ENCODE results near the gene EGR2.
"Not testable (repeated sequence)": the region's sequence is repeated elsewhere in the genome, so short reads cannot be mapped to it uniquely, and the experiment has no call there.

Gene EGR2

GRCh38 chr10:62792261-62792660 is 23.9 kb downstream of the EGR2 start:
- no peak for DNase-seq

DNA sequence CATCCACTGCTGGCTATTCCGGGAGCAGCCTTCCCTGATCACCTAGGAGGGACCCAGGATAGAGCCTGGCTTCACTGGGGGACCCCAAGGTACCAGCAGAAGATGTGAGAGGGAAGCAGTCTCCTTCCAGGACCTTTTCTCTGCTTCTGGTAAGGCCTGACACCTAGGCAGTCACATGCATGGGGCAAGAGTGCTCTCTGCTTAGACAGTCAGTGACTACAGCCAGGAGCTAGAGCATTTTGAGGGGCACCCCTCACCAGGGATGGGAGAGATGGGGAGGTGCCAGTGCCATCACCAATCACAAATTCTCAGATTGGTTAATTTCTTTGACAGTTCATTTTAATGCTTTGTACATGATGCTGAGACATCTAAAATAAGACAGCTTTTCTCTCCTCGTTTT is 25.6 kb downstream of the EGR2 start:
- DNase-seq, result no peak

DNA sequence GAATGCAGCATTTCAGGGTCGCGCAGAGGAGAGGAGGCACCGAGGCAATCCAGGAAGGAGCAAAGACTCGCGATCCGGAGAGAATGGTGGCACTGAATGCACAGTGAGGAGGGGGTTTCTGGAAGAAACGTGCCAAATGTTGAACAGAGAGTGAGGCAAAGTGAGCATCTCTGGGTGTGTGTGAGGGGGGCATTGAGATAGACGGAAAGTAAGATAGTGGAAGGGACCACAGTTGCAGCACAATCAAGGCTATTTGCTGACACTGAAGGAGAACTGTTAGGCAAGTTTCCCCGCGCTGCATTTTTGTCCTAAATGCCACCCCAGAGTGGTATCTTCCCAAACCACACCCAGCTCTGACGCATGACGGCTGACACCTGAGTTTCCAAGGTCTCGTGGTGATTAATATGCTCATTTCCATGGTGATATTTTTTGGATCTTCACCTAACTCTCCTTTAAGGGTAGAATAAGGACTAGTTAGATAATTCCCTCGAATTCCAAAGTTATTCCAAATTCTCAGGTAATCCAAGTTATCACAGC is 26.1 kb downstream of the EGR2 start:
- DNase-seq, result no peak

GRCh38 chr10:62788861-62789467 is 27.2 kb downstream of the EGR2 start:
- DNase-seq, result no peak

- DNase-seq, result not testable (repeated sequence)
These were observed 27.9 kb downstream of the EGR2 start for GRCh38 chr10:62788285-62788684.

DNA sequence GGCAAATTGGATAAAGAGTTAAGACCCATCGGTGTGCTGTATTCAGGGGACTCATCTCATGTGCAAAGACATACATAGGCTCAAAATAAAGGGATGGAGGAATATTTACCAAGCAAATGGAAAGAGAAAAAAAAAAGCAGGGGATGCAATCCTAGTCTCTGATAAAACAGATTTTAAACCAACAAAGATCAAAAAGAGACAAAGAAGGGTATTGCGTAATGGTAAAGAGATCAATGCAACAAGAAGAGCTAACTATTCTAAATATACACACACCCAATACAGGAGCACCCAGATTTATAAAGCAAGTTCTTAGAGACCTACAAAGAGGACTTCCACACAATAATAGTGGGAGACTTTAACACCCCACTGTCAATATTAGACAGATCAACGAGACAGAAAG is 31.6 kb downstream of the EGR2 start:
- not testable (repeated sequence) for DNase-seq

DNA sequence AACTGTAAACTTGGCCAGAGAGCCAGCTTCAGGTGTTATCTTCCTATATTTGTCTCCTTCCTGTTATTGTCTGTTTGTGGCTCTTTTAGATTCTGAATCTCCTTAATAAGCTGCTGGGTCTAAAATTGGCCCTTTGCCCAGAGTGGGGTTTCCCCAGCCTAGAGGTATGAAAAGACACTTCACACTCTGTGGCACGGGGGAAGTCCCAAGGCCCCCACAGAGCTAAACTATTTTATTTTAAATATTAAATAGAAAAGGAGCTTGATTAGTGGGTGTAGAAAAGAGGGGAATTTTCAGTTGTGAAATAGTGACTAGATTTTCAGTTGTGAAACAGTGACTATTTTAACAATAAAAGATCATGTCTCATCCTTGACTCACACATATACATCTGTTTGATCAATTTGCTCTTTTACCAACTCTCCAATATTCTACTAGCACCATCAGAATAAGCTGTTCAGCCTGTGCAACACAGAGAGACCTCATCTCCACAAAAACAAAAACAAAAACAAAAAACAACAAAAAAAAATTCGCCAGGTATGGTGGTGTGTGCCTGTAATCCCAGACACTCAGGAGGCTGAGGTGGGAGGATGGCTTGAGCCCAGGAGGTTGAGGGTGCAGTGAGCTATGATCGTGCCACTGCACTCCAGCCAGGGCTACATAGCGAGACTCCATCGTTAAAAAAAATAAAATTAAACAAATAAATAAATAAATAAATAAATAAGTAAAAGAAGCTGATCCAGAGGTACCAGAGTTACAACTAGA is 36.5 kb downstream of the EGR2 start:
- no peak for DNase-seq

DNA sequence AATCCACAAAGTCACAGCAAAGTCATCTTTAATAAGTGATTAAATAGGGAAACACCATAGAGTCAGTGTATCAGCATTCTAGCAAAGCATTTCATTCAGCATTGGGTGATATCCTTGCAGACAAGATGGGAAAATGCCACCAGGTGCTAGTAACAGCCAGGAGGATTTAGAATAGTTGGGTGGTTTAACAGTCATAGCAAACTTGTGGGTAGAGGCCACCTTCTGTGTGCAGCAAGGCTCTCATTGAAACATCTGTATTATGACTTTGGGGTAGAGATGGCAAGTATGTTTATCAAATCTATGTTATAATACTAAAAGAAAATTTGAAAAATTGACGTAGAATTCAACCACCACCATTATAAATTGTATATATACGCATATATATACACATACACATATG is 38.0 kb downstream of the EGR2 start:
- no peak for DNase-seq

DNA sequence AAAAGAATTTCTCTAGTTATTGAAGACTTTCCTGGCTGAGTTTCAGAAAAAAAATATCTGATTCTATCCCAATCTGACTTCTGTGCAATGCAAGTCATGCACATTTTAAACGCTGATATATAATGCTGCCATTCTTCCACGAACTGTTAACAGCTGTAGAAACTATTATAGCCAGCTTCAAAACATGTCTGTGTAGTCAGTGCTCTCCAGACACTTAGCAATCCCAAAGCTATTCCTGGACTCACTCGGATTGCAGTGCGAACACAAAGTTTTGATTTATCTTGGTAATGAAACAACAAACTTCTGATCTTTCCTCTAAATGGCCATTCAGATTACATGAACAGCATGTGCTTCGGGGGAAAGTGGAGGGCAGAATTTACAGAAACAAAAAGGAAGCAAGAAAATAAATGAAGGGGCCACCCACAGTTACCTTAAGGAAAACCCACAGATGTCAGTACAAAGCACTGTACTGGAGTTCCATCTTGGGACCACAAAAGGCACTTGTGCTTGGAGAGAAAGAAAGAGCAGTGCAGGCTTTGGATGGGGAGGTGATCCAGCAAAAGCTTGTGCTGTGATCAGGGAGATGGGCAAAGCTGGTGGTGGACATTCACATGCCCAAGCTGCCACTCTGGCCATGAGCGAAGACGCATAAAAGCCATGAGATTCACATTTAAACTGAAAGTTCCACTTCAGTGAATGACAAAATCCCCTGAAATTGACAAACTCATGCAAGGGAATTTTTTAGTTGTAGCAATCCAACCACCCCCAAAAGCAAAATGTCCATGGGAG is 43.8 kb downstream of the EGR2 start:
- DNase-seq, result no peak

DNA sequence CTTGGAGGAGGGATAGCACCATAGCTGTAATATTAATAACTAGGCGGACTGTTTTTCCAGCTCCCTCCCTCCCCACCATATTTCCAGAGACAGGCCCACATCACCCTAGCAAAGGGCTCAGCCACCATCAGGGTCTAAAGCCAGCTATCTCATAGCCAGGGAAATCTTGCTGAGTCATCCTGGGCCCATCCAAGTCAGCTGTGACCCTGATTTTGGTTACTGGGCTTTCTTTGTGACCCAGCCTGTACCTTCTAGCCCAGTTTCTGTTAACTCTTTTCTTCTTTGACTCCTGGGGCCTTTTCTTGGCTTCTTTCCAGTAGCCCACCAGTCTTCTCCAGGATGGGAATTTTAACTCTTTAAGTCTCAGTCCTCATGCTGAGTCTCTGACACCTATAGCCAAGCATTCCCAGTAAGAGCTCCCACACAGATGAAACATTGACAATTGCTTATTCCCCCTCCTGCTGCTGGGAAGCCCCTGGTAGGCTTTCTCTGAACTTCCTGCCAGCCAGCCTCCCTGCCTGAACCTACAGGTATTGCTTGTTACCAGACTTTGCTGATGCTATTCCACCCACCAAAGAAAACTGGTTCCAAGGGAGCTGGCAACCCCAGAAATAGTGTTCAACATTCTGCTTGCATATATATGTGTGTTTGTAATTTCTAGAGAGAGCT is 46.5 kb downstream of the EGR2 start:
- no peak for DNase-seq

GRCh38 chr10:62766386-62766785 is 49.8 kb downstream of the EGR2 start:
- no peak for DNase-seq

DNA sequence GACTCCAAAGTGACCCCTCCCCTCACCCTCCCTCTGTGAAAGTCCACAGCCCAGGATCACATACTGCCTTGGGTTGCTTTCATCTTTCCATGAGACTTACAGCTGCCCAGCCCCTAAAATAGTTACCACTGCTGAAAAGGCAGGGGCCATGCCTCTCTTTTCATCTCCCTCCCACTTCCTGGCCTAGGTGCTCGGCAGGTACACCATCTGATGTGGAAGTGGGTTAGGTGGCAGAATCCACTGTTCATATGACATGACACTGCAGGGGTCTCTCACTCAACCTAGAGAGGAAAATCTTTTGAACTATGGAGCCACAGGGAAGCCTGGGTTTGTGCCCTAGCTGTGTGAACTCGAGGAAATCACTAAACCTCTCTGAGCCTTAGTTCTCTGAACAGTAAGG is 50.4 kb downstream of the EGR2 start:
- DNase-seq, result no peak

DNA sequence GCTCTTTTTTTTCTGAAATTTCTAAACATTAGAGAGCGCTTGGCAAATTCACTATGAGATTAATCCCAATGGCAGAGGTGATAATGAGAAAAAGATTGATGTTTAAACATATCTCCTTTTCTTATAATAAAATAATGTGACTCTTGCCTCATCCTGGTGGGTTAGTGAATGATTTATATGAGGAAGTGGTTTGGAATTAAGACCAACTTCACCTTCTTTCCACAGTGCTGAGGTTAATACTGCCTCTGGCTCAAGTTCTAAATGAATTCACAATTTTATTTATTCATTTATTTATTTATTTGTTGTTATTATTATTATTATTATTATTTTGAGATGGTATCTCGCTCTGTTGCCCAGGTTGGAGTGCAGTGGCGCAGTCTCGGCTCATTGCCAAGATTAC is 52.2 kb downstream of the EGR2 start:
- no peak for DNase-seq

DNA sequence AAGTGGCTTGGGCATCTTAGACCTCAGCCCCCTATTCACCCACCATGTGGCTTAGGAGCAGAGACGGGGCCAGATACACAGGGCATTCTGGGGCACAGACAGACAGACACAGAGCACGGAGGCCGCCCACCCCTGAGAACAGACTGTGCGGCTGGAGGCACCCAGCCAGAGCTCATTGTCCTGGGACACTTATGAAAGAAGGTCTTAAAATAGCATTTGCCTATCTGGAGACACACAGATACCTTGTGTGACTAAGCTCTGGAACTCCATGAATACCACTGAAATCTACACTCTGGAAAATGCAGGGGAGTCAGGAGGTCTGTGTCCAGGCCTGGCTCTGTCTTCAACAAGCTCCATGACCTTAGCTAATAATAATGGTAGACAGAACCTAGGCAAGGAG is 53.0 kb downstream of the EGR2 start:
- no peak for DNase-seq

Measured in right forelimb (tissue), 1 donor.